Fibroblast of lung (primary cell): ENCODE measurements around the gene PDZD7. TPM values are rescaled to one million over a fixed set of nuclear protein-coding genes. Genes with fewer than 3 reads are reported as not detected.

ENCODE experiments used
- DNase-seq, 2 donors: peaks; one replicate each; pipeline versions ENCODE4 v3.0.0 to v3.0.0-alpha.2; 2010; ENCODE audit warnings: low read depth in 2 of 2
- H2AFZ ChIP-seq: 2 replicates; pipeline ENCODE4 v1.5.1; 2012; ENCODE audit warnings: low read length, control low read depth, inconsistent platforms
- H3K27ac ChIP-seq: 2 replicates; pipeline ENCODE4 v1.5.1; 2011; ENCODE audit warnings: low read length, control low read depth; ENCODE audit not compliant: insufficient read depth
- H3K27me3 ChIP-seq: 2 replicates; pipeline ENCODE4 v1.5.1; 2011; ENCODE audit warnings: mild to moderate bottlenecking, low read length; ENCODE audit not compliant: control insufficient read depth, insufficient read depth
- H3K36me3 ChIP-seq: 2 replicates; pipeline ENCODE4 v1.5.1; 2011; ENCODE audit warnings: low read length; ENCODE audit not compliant: control insufficient read depth, insufficient read depth
- H3K4me1 ChIP-seq: 2 replicates; pipeline ENCODE4 v1.5.1; 2011; ENCODE audit warnings: low read length; ENCODE audit not compliant: control insufficient read depth, insufficient read depth; ENCODE audit errors: extremely low read depth
- H3K4me2 ChIP-seq: 2 replicates; pipeline ENCODE4 v1.5.1; 2011; ENCODE audit warnings: low read length, control low read depth; ENCODE audit not compliant: insufficient read depth; ENCODE audit errors: extremely low read depth
- H3K4me3 ChIP-seq, 4 experiments: fragments of 200-600 bp in 1 of 4; sonication (generic) in 1 of 4; replicated peaks in 1 of 4; 2 replicates each; pipeline ENCODE4 v1.5.1; 2011 to 2016; ENCODE audit warnings: low read length in 4 of 4, low read depth in 3 of 4, mild to moderate bottlenecking in 3 of 4, control low read depth in 2 of 4, inconsistent platforms in 1 of 4, mixed read lengths in 1 of 4; ENCODE audit not compliant: insufficient read depth in 1 of 4; ENCODE audit errors: control extremely low read depth in 1 of 4
- H3K79me2 ChIP-seq: 2 replicates; pipeline ENCODE4 v1.5.1; 2012; ENCODE audit warnings: mild to moderate bottlenecking, low read length, inconsistent platforms; ENCODE audit not compliant: control insufficient read depth, insufficient read depth
- H3K9ac ChIP-seq: 2 replicates; pipeline ENCODE4 v1.5.1; 2011; ENCODE audit warnings: mild to moderate bottlenecking, low read length, control low read depth; ENCODE audit not compliant: insufficient read depth
- H3K9me3 ChIP-seq: 2 replicates; pipeline ENCODE4 v1.5.1; 2012; ENCODE audit warnings: low read depth, low read length; ENCODE audit not compliant: control insufficient read depth, insufficient read depth
- H4K20me1 ChIP-seq: 2 replicates; pipeline ENCODE4 v1.5.1; 2011; ENCODE audit warnings: low read length; ENCODE audit not compliant: control insufficient read depth, insufficient read depth; ENCODE audit errors: extremely low read depth
- EZH2 ChIP-seq: IDR thresholded peaks from 2 replicates; pipeline ENCODE4 v1.5.1; 2012; ENCODE audit warnings: low read length, control low read depth, mild to moderate bottlenecking; ENCODE audit errors: missing control alignments
- polyA plus RNA-seq, 2 donors: library from polyadenylated mRNA; depleted of rRNA in 1 of 2; stranded (reverse) in 1 of 2; unstranded in 1 of 2; fragments of >200 nt; gene quantifications; 2 replicates each; pipeline ENCODE4 v1.2.1, GENCODE V29; 2011 to 2012; ENCODE audit warnings: missing spikeins in 1 of 2
- total RNA-seq: library from RNA; depleted of rRNA; stranded (reverse); fragments of >200 nt; gene quantifications from 2 replicates; pipeline ENCODE4 v1.2.1, GENCODE V29; 2014
- TF ChIP-seq, protein P1 (sequence below), 2 donors: IDR thresholded peaks in 1 of 2; conservative IDR thresholded peaks in 1 of 2; 1 replicate in 1 of 2; 2 replicates in 1 of 2; pipeline ENCODE4 v1.5.1; 2011 to 2012; ENCODE audit warnings: low read length in 2 of 2, control low read depth in 1 of 2, inconsistent platforms in 1 of 2, low read depth in 1 of 2, mild to moderate bottlenecking in 1 of 2

The PDZD7 gene
- total and polyA plus RNA-seq, 2 donors (not counting 1 experiment from before 2014, with no cell fraction given) = 0.42 to 1.3 TPM

- Histone ChIP-seq H4K20me1 (peaks cover 2% of the 10 kb centered on the region), H2AFZ (no peak overlapping the region), H3K27me3 (no peaks in the 10 kb centered on the region), H3K4me3 (peak overlapping the region; percentile 75 to 98 (median 89)), H3K36me3 (peaks cover 34% of the 10 kb centered on the region), H3K4me2 (peak overlapping the region; percentile 99), H3K9me3 (no peaks in the 10 kb centered on the region), H3K79me2 (peaks cover 52% of the 10 kb centered on the region), H3K9ac (peak overlapping the region; percentile 95), H3K4me1 (peaks cover 27% of the 10 kb centered on the region), H3K27ac (peak overlapping the region; percentile 99)
- DNase-seq = peak; percentile 93 to 94
- TF ChIP-seq, protein P1, sequence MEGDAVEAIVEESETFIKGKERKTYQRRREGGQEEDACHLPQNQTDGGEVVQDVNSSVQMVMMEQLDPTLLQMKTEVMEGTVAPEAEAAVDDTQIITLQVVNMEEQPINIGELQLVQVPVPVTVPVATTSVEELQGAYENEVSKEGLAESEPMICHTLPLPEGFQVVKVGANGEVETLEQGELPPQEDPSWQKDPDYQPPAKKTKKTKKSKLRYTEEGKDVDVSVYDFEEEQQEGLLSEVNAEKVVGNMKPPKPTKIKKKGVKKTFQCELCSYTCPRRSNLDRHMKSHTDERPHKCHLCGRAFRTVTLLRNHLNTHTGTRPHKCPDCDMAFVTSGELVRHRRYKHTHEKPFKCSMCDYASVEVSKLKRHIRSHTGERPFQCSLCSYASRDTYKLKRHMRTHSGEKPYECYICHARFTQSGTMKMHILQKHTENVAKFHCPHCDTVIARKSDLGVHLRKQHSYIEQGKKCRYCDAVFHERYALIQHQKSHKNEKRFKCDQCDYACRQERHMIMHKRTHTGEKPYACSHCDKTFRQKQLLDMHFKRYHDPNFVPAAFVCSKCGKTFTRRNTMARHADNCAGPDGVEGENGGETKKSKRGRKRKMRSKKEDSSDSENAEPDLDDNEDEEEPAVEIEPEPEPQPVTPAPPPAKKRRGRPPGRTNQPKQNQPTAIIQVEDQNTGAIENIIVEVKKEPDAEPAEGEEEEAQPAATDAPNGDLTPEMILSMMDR (conservative IDR thresholded peaks at IDR 0.05 in 1 of 2, IDR thresholded peaks at IDR 0.05 in 1 of 2; ENCODE audit: low read depth in 1 of 2, low read length in 2 of 2) = no peak
- no peak for TF ChIP-seq EZH2
These were observed 29.8 kb downstream of the PDZD7 start for GRCh38 chr10:101000915-101001658.

DNA sequence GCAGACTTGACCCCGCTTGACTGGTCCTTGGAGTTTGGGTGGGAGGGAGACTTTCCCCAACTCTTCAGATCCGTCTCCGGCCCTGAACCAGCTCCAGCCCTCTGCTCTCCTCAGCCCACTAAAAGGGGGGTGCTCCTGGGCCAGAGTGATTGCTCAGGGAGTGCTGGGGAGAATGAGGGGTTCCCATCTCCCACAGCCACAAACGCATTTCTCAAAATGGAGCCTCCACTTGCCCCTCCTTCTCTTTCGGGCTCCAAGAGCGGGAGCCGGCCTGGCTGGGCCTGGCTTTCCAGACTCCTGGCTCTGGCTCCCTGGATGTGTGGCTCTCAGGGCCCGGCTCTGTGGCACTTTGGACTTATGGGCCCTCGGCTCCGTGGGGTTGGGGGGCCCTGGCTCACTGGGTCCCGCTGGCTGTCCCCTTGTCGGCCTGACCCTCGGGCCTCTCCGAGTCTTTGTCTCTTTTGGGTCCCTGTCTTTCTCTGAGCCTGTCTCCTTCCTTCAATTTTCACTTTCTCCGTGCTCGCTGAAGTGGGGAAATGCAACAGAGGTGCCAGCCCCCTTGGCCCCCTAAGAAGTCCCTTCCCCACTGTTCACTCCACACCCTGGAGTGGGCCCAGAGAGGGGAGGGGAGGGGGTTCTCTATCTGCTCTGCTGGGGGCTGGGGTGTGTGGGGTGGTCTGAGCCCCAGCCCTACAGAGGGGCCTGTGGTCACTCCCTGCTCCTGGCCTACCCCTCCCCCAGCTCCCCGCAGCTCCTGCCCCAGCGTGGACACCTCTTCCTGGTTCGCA lies 30.6 kb downstream of the PDZD7 start:
- H3K36me3 ChIP-seq = peaks cover 26% of the 10 kb centered on the region
- peak overlapping the region; percentile 99 for H3K4me2 ChIP-seq
- peak overlapping the region; percentile 99 for H3K27ac ChIP-seq
- peak in 1 of 2 donors; percentile 30 for DNase-seq
- peak overlapping the region; percentile 95 for H3K9ac ChIP-seq
- H2AFZ ChIP-seq = no peak overlapping the region
- H3K9me3 ChIP-seq = no peaks in the 10 kb centered on the region
- peaks cover 27% of the 10 kb centered on the region for H3K4me1 ChIP-seq
- H3K79me2 ChIP-seq = peaks cover 50% of the 10 kb centered on the region
- TF ChIP-seq, protein P1 (conservative IDR thresholded peaks at IDR 0.05 in 1 of 2, IDR thresholded peaks at IDR 0.05 in 1 of 2; ENCODE audit: low read depth in 1 of 2, low read length in 2 of 2) = no peak
- no peak for TF ChIP-seq EZH2
- H3K4me3 ChIP-seq = peak overlapping the region; percentile 75 to 98 (median 89)
- H4K20me1 ChIP-seq = peaks cover 2% of the 10 kb centered on the region
- no peaks in the 10 kb centered on the region for H3K27me3 ChIP-seq

GRCh38 chr10:100999742-101000126 lies 31.2 kb downstream of the PDZD7 start, which contains the start of gene LZTS2:
Gene LZTS2 (plus strand): TSS chr10:100999808. CDS start chr10:101002539, 2,731 bp downstream.
- H3K4me2 ChIP-seq = peak within 1 kb of the TSS; percentile 99
- peak within 1 kb of the TSS; percentile 99 for H3K27ac ChIP-seq
- no peaks in the 10 kb centered on the region for H3K27me3 ChIP-seq
- H3K4me1 ChIP-seq = peaks cover 27% of the 10 kb centered on the region
- H4K20me1 ChIP-seq = peaks cover 2% of the 10 kb centered on the region
- peak within 1 kb of the TSS; percentile 85 to 98 (median 89) for H3K4me3 ChIP-seq
- H2AFZ ChIP-seq = peak within 1 kb of the TSS; percentile 2
- peaks cover 45% of the 10 kb centered on the region for H3K79me2 ChIP-seq
- no peaks in the 10 kb centered on the region for H3K9me3 ChIP-seq
- H3K9ac ChIP-seq = peak within 1 kb of the TSS; percentile 95
- DNase-seq = no peak
- TF ChIP-seq, protein P1 (conservative IDR thresholded peaks at IDR 0.05 in 1 of 2, IDR thresholded peaks at IDR 0.05 in 1 of 2; ENCODE audit: low read depth in 1 of 2, low read length in 2 of 2) = no peak
- no peak for TF ChIP-seq EZH2
- peaks cover 22% of the 10 kb centered on the region for H3K36me3 ChIP-seq
